ENCODE data around the gene TMEM250.
A peak's percentile ranks its signal among the peaks of the same experiment; 100 is the strongest.
"Not testable (repeated sequence)": the region's sequence is repeated elsewhere in the genome, so short reads cannot be mapped to it uniquely, and the experiment has no call there.

The TMEM250 gene

GRCh38 chr9:136118320-136119060, at the start of gene TMEM250:
TSS of gene TMEM250 (minus strand) at chr9:136118875. CDS start at chr9:136116900, 1,975 bp downstream.
- peak; percentile 92 for DNase-seq

GRCh38 chr9:136163248-136163850, 44.7 kb upstream of the TMEM250 start:
- no peak for DNase-seq

- no peak for DNase-seq
Observed at GRCh38 chr9:136160995-136161610, 42.4 kb upstream of the TMEM250 start.

GRCh38 chr9:136160381-136160841, 41.7 kb upstream of the TMEM250 start:
- DNase-seq, result peak; percentile 26

GRCh38 chr9:136159851-136160250, 41.2 kb upstream of the TMEM250 start:
- no peak for DNase-seq

GRCh38 chr9:136157477-136158265, 39.0 kb upstream of the TMEM250 start:
- DNase-seq, result no peak

- no peak for DNase-seq
Observed at GRCh38 chr9:136156209-136157120, 37.8 kb upstream of the TMEM250 start.

GRCh38 chr9:136155576-136155975, 36.9 kb upstream of the TMEM250 start:
- DNase-seq, result no peak

- no peak for DNase-seq
Observed at GRCh38 chr9:136154943-136155342, 36.3 kb upstream of the TMEM250 start.

GRCh38 chr9:136153381-136154065, 34.8 kb upstream of the TMEM250 start:
- DNase-seq, result no peak

GRCh38 chr9:136152931-136153330, 34.3 kb upstream of the TMEM250 start:
- DNase-seq, result no peak

- DNase-seq, result no peak
Observed at GRCh38 chr9:136152543-136152866, 33.8 kb upstream of the TMEM250 start.

- DNase-seq, result no peak
Observed at GRCh38 chr9:136151848-136152542, 33.3 kb upstream of the TMEM250 start.

GRCh38 chr9:136151214-136151804, 32.6 kb upstream of the TMEM250 start:
- DNase-seq, result no peak

GRCh38 chr9:136150664-136151213, 32.1 kb upstream of the TMEM250 start:
- DNase-seq, result not testable (repeated sequence)

- DNase-seq, result no peak
Observed at GRCh38 chr9:136149853-136150252, 31.2 kb upstream of the TMEM250 start.

- DNase-seq, result no peak
Observed at GRCh38 chr9:136149337-136149736, 30.7 kb upstream of the TMEM250 start.

GRCh38 chr9:136148766-136149165, 30.1 kb upstream of the TMEM250 start:
- DNase-seq, result no peak

- no peak for DNase-seq
Observed at GRCh38 chr9:136147890-136148714, 29.4 kb upstream of the TMEM250 start.
